Endothelial cell of umbilical vein (primary cell): ENCODE data around the gene RYR2. TPM values are rescaled to one million over a fixed set of nuclear protein-coding genes. Genes with fewer than 3 reads are reported as not detected.

Source experiments
- BruUV-seq: library from RNA; stranded (reverse); fragments of 400-500 nt; replicated peaks from 2 replicates; lab custom pipeline; 2021; lab: Mats Ljungman, UMichigan
- CTCF ChIA-PET: fragments of 300-600, 350-600 bp; sonication (Branson Sonifier 250); formaldehyde crosslinking; loops from one replicate; lab custom pipeline; 2021; ENCODE audit warnings: antibody characterized with exemption, inconsistent platforms; lab: Charles Lee
- POLR2A ChIA-PET: fragments of 300-600, 350-600 bp; sonication (Branson Sonifier 250); formaldehyde crosslinking; loops from one replicate; lab custom pipeline; 2021; ENCODE audit warnings: antibody characterized with exemption, inconsistent platforms; lab: Charles Lee
- DNase-seq: peaks from one replicate; pipeline ENCODE4 v3.0.0-alpha.2; 2011; ENCODE audit warnings: low read depth, low spot score
- FAIRE-seq: peaks from 2 replicates; lab custom pipeline; 2011; peaks lifted over from hg19 to GRCh38; lab: Jason Lieb, UNC
- H2AFZ ChIP-seq: 2 replicates; pipeline ENCODE4 v1.6.0; 2012; ENCODE audit warnings: low read depth, low read length, control low read depth, inconsistent platforms
- H3K27ac ChIP-seq: 2 replicates; pipeline ENCODE4 v1.5.1; 2011; ENCODE audit warnings: low read depth, mild to moderate bottlenecking, control low read depth, low read length, moderate library complexity; ENCODE audit not compliant: insufficient read depth
- H3K27me3 ChIP-seq, 2 experiments: 2 replicates each; pipeline versions ENCODE4 v1.6.0 to v1.6.1; 2011; ENCODE audit warnings: low read length in 2 of 2, mixed read lengths in 1 of 2; ENCODE audit not compliant: control insufficient read depth in 2 of 2, insufficient read depth in 2 of 2
- H3K36me3 ChIP-seq, 2 experiments: 2 replicates in 1 of 2; 3 replicates in 1 of 2; pipeline ENCODE4 v1.5.1; 2011; ENCODE audit warnings: low read length in 2 of 2, mild to moderate bottlenecking in 1 of 2, moderate library complexity in 1 of 2; ENCODE audit not compliant: control insufficient read depth in 2 of 2, insufficient read depth in 2 of 2; ENCODE audit errors: extremely low read depth in 1 of 2
- H3K4me1 ChIP-seq: 3 replicates; pipeline ENCODE4 v1.5.1; 2011; ENCODE audit warnings: mild to moderate bottlenecking, low read length; ENCODE audit not compliant: control insufficient read depth, insufficient read depth; ENCODE audit errors: extremely low read depth
- H3K4me2 ChIP-seq: 2 replicates; pipeline ENCODE4 v1.6.1; 2011; ENCODE audit warnings: low read length, control low read depth, mixed read lengths; ENCODE audit not compliant: insufficient read depth
- H3K4me3 ChIP-seq, 3 experiments: fragments of 200-600 bp in 1 of 3; sonication (generic), shearing (Covaris generic) in 1 of 3; replicated peaks in 1 of 3; 2 replicates each; pipeline ENCODE4 v1.5.1; 2011 to 2016; ENCODE audit warnings: control low read depth in 3 of 3, low read length in 3 of 3, mild to moderate bottlenecking in 2 of 3, inconsistent platforms in 1 of 3, low read depth in 1 of 3, moderate library complexity in 1 of 3; ENCODE audit not compliant: insufficient read depth in 1 of 3
- H3K79me2 ChIP-seq: 2 replicates; pipeline ENCODE4 v1.6.0; 2012; ENCODE audit warnings: low read length, inconsistent platforms; ENCODE audit not compliant: control insufficient read depth, insufficient read depth
- H3K9ac ChIP-seq: replicated peaks from 2 replicates; pipeline ENCODE3; 2011; ENCODE audit warnings: low read length, control low read depth; ENCODE audit not compliant: insufficient read depth; ENCODE audit errors: extremely low read depth
- H3K9me1 ChIP-seq: replicated peaks from 3 replicates; pipeline ENCODE4 v1.6.0; 2011; ENCODE audit warnings: mild to moderate bottlenecking, low read length; ENCODE audit not compliant: control insufficient read depth, insufficient read depth; ENCODE audit errors: extremely low read depth
- H3K9me3 ChIP-seq: replicated peaks from 2 replicates; pipeline ENCODE4 v1.5.1; 2012; ENCODE audit warnings: low read length, inconsistent platforms; ENCODE audit not compliant: control insufficient read depth, insufficient read depth
- H4K20me1 ChIP-seq: replicated peaks from 2 replicates; pipeline ENCODE3; 2011; ENCODE audit warnings: mild to moderate bottlenecking, low read length; ENCODE audit not compliant: control insufficient read depth, insufficient read depth; ENCODE audit errors: extremely low read depth
- EZH2 ChIP-seq: IDR thresholded peaks from 2 replicates; pipeline ENCODE4 v1.6.1; 2012; ENCODE audit warnings: borderline replicate concordance, low read depth, mild to moderate bottlenecking, moderate library complexity, low read length, inconsistent platforms; ENCODE audit not compliant: severe bottlenecking
- FOS ChIP-seq: IDR thresholded peaks from 2 replicates; pipeline ENCODE4 v1.6.1; 2011; ENCODE audit warnings: mild to moderate bottlenecking, low read length, moderate library complexity, borderline replicate concordance; ENCODE audit not compliant: insufficient read depth
- GATA2 ChIP-seq: IDR thresholded peaks from 2 replicates; pipeline ENCODE4 v1.7.0; 2011; ENCODE audit warnings: low read depth, mild to moderate bottlenecking, moderate library complexity, mixed read lengths, low read length; ENCODE audit not compliant: insufficient read length, insufficient read depth
- JUN ChIP-seq: IDR thresholded peaks from 2 replicates; pipeline ENCODE4 v1.6.1; 2011; ENCODE audit warnings: borderline replicate concordance, low read depth; ENCODE audit not compliant: insufficient read length, insufficient read depth
- MYC ChIP-seq: IDR thresholded peaks from one replicate; pipeline ENCODE4 v1.6.1; 2011; ENCODE audit warnings: mild to moderate bottlenecking, low read depth, low read length
- POLR2A ChIP-seq: IDR thresholded peaks from 2 replicates; pipeline ENCODE4 v1.6.1; 2012; ENCODE audit warnings: low read depth, mild to moderate bottlenecking, control low read depth, low read length
- POLR2AphosphoS5 ChIP-seq: IDR thresholded peaks from 2 replicates; pipeline ENCODE4 v1.6.1; 2012; ENCODE audit warnings: low read depth, mild to moderate bottlenecking, control low read depth, low read length, moderate library complexity; ENCODE audit not compliant: insufficient read depth
- dilution Hi-C: fragments of 300-500 bp; cut with MboI; formaldehyde crosslinking; loops from one replicate; pipeline ENCODE4 v1.15.0; 2019; ENCODE audit warnings: low sequenced_read_pairs; ENCODE audit not compliant: extremely low pct_ligation_motif_present
- intact Hi-C: fragments of 100-400 bp; cut with micrococcal nuclease; formaldehyde crosslinking; loops from one replicate; pipeline ENCODE4 v1.10.0; 2022
- polyA plus RNA-seq, 4 experiments: library from polyadenylated mRNA; depleted of rRNA in 3 of 4; stranded (reverse) in 3 of 4; unstranded in 1 of 4; fragments of >200 nt; gene quantifications; 2 replicates each; pipeline versions ENCODE4 v1.2.1 to v1.2.3, GENCODE V29; 2011 to 2012; ENCODE audit warnings: missing spikeins in 1 of 4
- total RNA-seq: library from RNA; stranded (reverse); gene quantifications from 2 replicates; pipeline ENCODE4 v1.2.3, GENCODE V29; 2021
- TF ChIP-seq, protein P1 (sequence below), 2 donors: IDR thresholded peaks; 1 replicate in 1 of 2; 2 replicates in 1 of 2; pipeline ENCODE4 v1.5.1; 2011; ENCODE audit warnings: low read length in 2 of 2, mild to moderate bottlenecking in 2 of 2, moderate library complexity in 2 of 2, control low read depth in 1 of 2, inconsistent platforms in 1 of 2, low read depth in 1 of 2; ENCODE audit not compliant: insufficient read depth in 1 of 2; ENCODE audit errors: extremely low read depth in 1 of 2
- TF ChIP-seq, protein P2 (sequence below): IDR thresholded peaks from 2 replicates; pipeline ENCODE4 v1.6.1; 2011; ENCODE audit not compliant: insufficient read depth, insufficient read length

RYR2 gene
- total and polyA plus RNA-seq, 2 donors (not counting 3 experiments of a cell fraction or from before 2014, with no cell fraction given) = not detected

DNA sequence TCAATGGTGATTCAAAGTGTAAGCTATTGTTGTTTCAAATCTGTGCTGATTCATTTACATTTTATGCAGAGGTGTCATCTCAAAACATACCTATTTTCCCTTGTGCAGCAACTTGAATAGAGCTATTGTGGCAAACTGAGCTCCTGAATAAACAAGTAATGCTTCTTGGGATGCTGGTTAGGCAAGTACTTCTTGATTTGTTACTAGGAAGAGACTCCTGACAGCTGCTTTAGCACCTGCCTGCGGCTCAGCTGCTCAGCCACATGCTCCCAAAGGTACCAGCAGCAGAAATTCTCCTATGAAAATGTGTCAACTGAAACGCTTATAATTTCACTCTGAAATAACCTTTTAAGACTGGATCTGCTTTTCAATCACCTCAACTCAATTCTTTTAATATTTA is 352.3 kb downstream of the RYR2 start:
- Histone ChIP-seq H3K4me2 (no peak overlapping the region), H3K4me3 (no peak overlapping the region), H3K27me3 (no peaks in the 10 kb centered on the region), H4K20me1 (no peaks in the 10 kb centered on the region), H3K79me2 (no peaks in the 10 kb centered on the region), H3K9me1 (no peaks in the 10 kb centered on the region), H2AFZ (no peak overlapping the region), H3K36me3 (no peaks in the 10 kb centered on the region), H3K9me3 (no peaks in the 10 kb centered on the region), H3K4me1 (no peaks in the 10 kb centered on the region), H3K9ac (no peak overlapping the region), H3K27ac (no peak overlapping the region)
- dilution Hi-C loops (no loop called here), intact Hi-C loops (no loop called here)
- no peak for TF ChIP-seq POLR2A
- TF ChIP-seq, protein P1, sequence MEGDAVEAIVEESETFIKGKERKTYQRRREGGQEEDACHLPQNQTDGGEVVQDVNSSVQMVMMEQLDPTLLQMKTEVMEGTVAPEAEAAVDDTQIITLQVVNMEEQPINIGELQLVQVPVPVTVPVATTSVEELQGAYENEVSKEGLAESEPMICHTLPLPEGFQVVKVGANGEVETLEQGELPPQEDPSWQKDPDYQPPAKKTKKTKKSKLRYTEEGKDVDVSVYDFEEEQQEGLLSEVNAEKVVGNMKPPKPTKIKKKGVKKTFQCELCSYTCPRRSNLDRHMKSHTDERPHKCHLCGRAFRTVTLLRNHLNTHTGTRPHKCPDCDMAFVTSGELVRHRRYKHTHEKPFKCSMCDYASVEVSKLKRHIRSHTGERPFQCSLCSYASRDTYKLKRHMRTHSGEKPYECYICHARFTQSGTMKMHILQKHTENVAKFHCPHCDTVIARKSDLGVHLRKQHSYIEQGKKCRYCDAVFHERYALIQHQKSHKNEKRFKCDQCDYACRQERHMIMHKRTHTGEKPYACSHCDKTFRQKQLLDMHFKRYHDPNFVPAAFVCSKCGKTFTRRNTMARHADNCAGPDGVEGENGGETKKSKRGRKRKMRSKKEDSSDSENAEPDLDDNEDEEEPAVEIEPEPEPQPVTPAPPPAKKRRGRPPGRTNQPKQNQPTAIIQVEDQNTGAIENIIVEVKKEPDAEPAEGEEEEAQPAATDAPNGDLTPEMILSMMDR (IDR thresholded peaks at IDR 0.05; ENCODE audit: extremely low read depth in 1 of 2, insufficient read depth in 1 of 2, low read depth in 1 of 2, low read length in 2 of 2) = no peak
- TF ChIP-seq FOS = no peak
- no peak for TF ChIP-seq EZH2
- TF ChIP-seq, protein P2, sequence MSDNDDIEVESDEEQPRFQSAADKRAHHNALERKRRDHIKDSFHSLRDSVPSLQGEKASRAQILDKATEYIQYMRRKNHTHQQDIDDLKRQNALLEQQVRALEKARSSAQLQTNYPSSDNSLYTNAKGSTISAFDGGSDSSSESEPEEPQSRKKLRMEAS = no peak
- no peak for TF ChIP-seq POLR2AphosphoS5
- no peak for TF ChIP-seq JUN
- TF ChIP-seq MYC = no peak
- no peak for TF ChIP-seq GATA2
- POLR2A ChIA-PET = no interaction called here
- FAIRE-seq (no peak), DNase-seq (no peak)
- CTCF ChIA-PET = no interaction called here
- no TSS peak for BruUV-seq
